Epithelial cell of umbilical artery (primary cell): Measurements from ENCODE around the gene TXNRD1. TPM values are rescaled to one million over a fixed set of nuclear protein-coding genes. Genes with fewer than 3 reads are reported as not detected.

ENCODE experiments used
- total RNA-seq: library from RNA; depleted of rRNA; stranded (reverse); fragments of >200 nt; gene quantifications from 2 replicates; pipeline ENCODE4 v1.2.3, GENCODE V29; 2014

TXNRD1 gene
- total RNA-seq = 408 and 915 TPM in 2 replicates

GRCh38 chr12:104215638-104216297 is at the start of gene TXNRD1:
TXNRD1 (plus strand) TSS chr12:104215779; CDS start chr12:104215803, 24 bp downstream.

GRCh38 chr12:104303538-104304151 is 88.1 kb downstream of the TXNRD1 start, which contains the start of gene EID3:
EID3 (plus strand) TSS chr12:104303739; CDS start chr12:104303935, 196 bp downstream.

Other genes with a start within 250 kb of the TXNRD1 start
- gene TDG, start 249.9 kb upstream of the TXNRD1 start, total RNA-seq = 21.1 and 32.8 TPM in 2 replicates
- 0.32 and 2.6 TPM in 2 replicates for gene GLT8D2, start 165.6 kb upstream of the TXNRD1 start, total RNA-seq
- gene HCFC2, start 151.2 kb upstream of the TXNRD1 start, total RNA-seq = 10.7 and 24.0 TPM in 2 replicates
- gene NFYB, start 77.6 kb upstream of the TXNRD1 start, total RNA-seq = 13.3 and 20.8 TPM in 2 replicates
- 1.9 and 10.3 TPM in 2 replicates for gene EID3, start 88.0 kb downstream of the TXNRD1 start, total RNA-seq
- 7.8 and 12.3 TPM in 2 replicates for gene CHST11, start 241.2 kb downstream of the TXNRD1 start, total RNA-seq